Prostate gland (tissue), 2 donors: ENCODE results near the gene FOXP1. TPM values are rescaled to one million over a fixed set of nuclear protein-coding genes. Genes with fewer than 3 reads are reported as not detected.

ENCODE experiments used
- DNase-seq: peaks from one replicate; pipeline ENCODE4 v3.0.0-alpha.2; 2019; ENCODE audit warnings: low spot score
- H3K27ac ChIP-seq, 2 donors: fragments of 200-600 bp; sonication (generic); 2 replicates each; pipeline ENCODE4 v1.5.1; 2017 to 2019
- H3K27me3 ChIP-seq: fragments of 200-600 bp; sonication (generic); replicated peaks from 2 replicates; pipeline ENCODE4 v1.5.1; 2019; ENCODE audit not compliant: insufficient read depth
- H3K36me3 ChIP-seq, 2 donors: fragments of 200-600 bp; sonication (generic); 1 replicate in 1 of 2; 2 replicates in 1 of 2; pipeline versions ENCODE4 v1.5.1 to v1.8.1; 2017 to 2019
- H3K4me1 ChIP-seq: fragments of 200-600 bp; sonication (generic); replicated peaks from 2 replicates; pipeline ENCODE4 v1.5.1; 2019
- H3K4me3 ChIP-seq, 2 donors: fragments of 200-600 bp; sonication (generic); 2 replicates each; pipeline ENCODE4 v1.5.1; 2017 to 2019
- H3K9me3 ChIP-seq: fragments of 200-600 bp; sonication (generic); 2 replicates; pipeline ENCODE4 v1.5.1; 2017
- CTCF ChIP-seq, 4 experiments: fragments of 200-600 bp in 2 of 4; fragments of 450-650 bp in 2 of 4; sonication (generic) in 2 of 4; IDR thresholded peaks; 1 replicate in 3 of 4; 2 replicates in 1 of 4; pipeline ENCODE4 v1.5.1; 2016 to 2019; ENCODE audit warnings: antibody characterized with exemption in 4 of 4, mild to moderate bottlenecking in 2 of 4, moderate library complexity in 2 of 4
- POLR2A ChIP-seq: fragments of 450-650 bp; IDR thresholded peaks from one replicate; pipeline ENCODE4 v1.6.1; 2016; ENCODE audit warnings: antibody characterized with exemption, mild to moderate bottlenecking
- POLR2AphosphoS5 ChIP-seq: sonication (generic); formaldehyde crosslinking; IDR thresholded peaks from one replicate; pipeline ENCODE4 v1.6.1; 2017; ENCODE audit warnings: antibody characterized with exemption
- WGBS: methylation state at CpG from one replicate; pipeline ENCODE4 v1.1.5; 2018; 5-methylcytosine and 5-hydroxymethylcytosine counted together
- intact Hi-C: fragments of 100-400 bp; cut with DNase I; formaldehyde crosslinking; loops from one replicate; pipeline ENCODE4 v1.14.2; 2022
- total RNA-seq, 2 donors: library from RNA; depleted of rRNA; stranded (reverse); fragments of >200 nt; gene quantifications; one replicate each; pipeline ENCODE4 v1.1.0, GENCODE V29; 2016

The FOXP1 gene
- total RNA-seq, 2 donors from 2014 or later, result 133 to 156 TPM

- Histone ChIP-seq H3K27me3 (no peaks in the 10 kb centered on the region), H3K4me1 (no peaks in the 10 kb centered on the region), H3K36me3 (no peaks in the 10 kb centered on the region), H3K9me3 (no peaks in the 10 kb centered on the region), H3K4me3 (no peak overlapping the region), H3K27ac (peak overlapping the region in 1 of 2 donors; percentile 3)
- 78% methylated on average over 21 of the region's 21 CpGs for WGBS
- TF ChIP-seq CTCF (IDR thresholded peaks at IDR 0.05), result no peak
- no peak for TF ChIP-seq POLR2A
- TF ChIP-seq POLR2AphosphoS5, result no peak
- no peak for DNase-seq
- intact Hi-C loops, result no loop called here
Observed at GRCh38 chr3:71226565-71227269, 356.8 kb downstream of the FOXP1 start.

DNA sequence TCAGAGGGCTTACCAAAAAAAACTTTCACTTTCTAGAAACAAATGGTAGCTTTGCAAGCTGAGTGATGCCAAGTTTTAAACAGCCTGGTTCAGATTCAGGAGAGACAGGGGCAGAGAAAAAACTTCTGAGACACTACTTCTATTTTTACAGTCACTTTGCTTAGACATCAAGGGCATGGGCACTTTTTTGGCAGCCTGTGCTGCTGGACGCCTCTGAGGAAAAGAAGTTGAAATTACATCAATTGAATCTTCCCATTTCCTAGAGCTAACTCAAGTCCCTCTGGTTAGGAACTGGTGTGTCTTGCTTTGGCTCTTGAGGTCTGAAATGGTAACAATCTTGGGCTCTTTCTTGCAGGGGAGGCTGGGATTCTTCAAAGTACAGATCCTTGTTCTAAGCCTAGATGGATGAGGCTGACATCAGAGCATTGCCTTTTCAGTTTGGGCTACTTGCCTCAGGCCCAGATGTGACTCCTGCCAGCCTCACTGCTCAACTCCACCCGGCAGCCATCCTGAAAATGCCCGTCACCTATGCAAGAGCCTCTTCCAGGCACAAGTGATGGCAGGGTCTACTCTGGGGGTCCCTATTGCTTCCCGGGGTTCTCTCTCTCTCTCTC lies 357.5 kb downstream of the FOXP1 start:
- no peak for TF ChIP-seq POLR2AphosphoS5
- no peak for TF ChIP-seq CTCF (IDR thresholded peaks at IDR 0.05)
- no peak for TF ChIP-seq POLR2A
- H3K9me3 ChIP-seq, result no peaks in the 10 kb centered on the region
- intact Hi-C loops, result no loop called here
- H3K36me3 ChIP-seq, result no peaks in the 10 kb centered on the region
- H3K27me3 ChIP-seq, result no peaks in the 10 kb centered on the region
- H3K4me3 ChIP-seq, result no peak overlapping the region
- 73% methylated on average over 4 of the region's 4 CpGs for WGBS
- H3K4me1 ChIP-seq, result no peaks in the 10 kb centered on the region
- no peak overlapping the region for H3K27ac ChIP-seq
- no peak for DNase-seq

- no peak for DNase-seq
- Histone ChIP-seq H3K27me3 (no peaks in the 10 kb centered on the region), H3K36me3 (no peaks in the 10 kb centered on the region), H3K4me1 (no peaks in the 10 kb centered on the region), H3K9me3 (no peaks in the 10 kb centered on the region), H3K4me3 (no peak overlapping the region), H3K27ac (no peak overlapping the region)
- TF ChIP-seq POLR2AphosphoS5, result no peak
- no peak for TF ChIP-seq CTCF (IDR thresholded peaks at IDR 0.05)
- no peak for TF ChIP-seq POLR2A
- intact Hi-C loops, result no loop called here
- 38% methylated on average over 7 of the region's 7 CpGs for WGBS
Observed at GRCh38 chr3:71225002-71225684, 358.4 kb downstream of the FOXP1 start.

- 95% methylated on average over 7 of the region's 7 CpGs for WGBS
- H3K36me3 ChIP-seq, result no peaks in the 10 kb centered on the region
- no peaks in the 10 kb centered on the region for H3K9me3 ChIP-seq
- DNase-seq, result no peak
- H3K4me1 ChIP-seq, result no peaks in the 10 kb centered on the region
- intact Hi-C loops, result no loop called here
- no peak overlapping the region for H3K27ac ChIP-seq
- H3K27me3 ChIP-seq, result no peaks in the 10 kb centered on the region
- H3K4me3 ChIP-seq, result no peak overlapping the region
- no peak for TF ChIP-seq POLR2A
- TF ChIP-seq CTCF (IDR thresholded peaks at IDR 0.05), result no peak
- no peak for TF ChIP-seq POLR2AphosphoS5
Observed at GRCh38 chr3:71219744-71220638, 363.5 kb downstream of the FOXP1 start.
